Measurements from ENCODE around the gene PSMG1.

GRCh38 chr21:39152271-39152670 is 31.0 kb downstream of the PSMG1 start:
- TF ChIP-seq CTCF (conservative IDR thresholded peaks at IDR 0.05 in 1 of 2, IDR thresholded peaks at IDR 0.05 in 1 of 2; ENCODE audit: low read depth in 1 of 2, low read length in 2 of 2) (no peak), EZH2 (IDR thresholded peaks at IDR 0.05; ENCODE audit: low read length, missing control alignments) (no peak)
